ENCODE measurements around the gene BOLA2B. TPM values are rescaled to one million over a fixed set of nuclear protein-coding genes. Genes with fewer than 3 reads are reported as not detected.

BOLA2B gene
- total and polyA plus RNA-seq, 9 of the 15 experiments (the other 6 are each of a cell fraction or from before 2014, with no cell fraction given): 43.9 to 613 (median 181) TPM

- TF ChIP-seq ZNF592 (IDR thresholded peaks at IDR 0.05): peak; percentile 52; the same call in 1 of the 2 replicates
- peak; percentile 93 for TF ChIP-seq MAX (CRISPR knock-in tag; IDR thresholded peaks at IDR 0.05)
- no peak for TF ChIP-seq RREB1 (CRISPR knock-in tag; IDR thresholded peaks at IDR 0.05)
- TF ChIP-seq NR1H2 (CRISPR knock-in tag; IDR thresholded peaks at IDR 0.05): no peak
- peak in 1 of 3 experiments; percentile 18 for TF ChIP-seq YY1 (IDR thresholded peaks at IDR 0.05; ENCODE audit: borderline replicate concordance in 1 of 3, control insufficient read depth in 1 of 3, extremely low read depth in 1 of 3, insufficient read depth in 3 of 3, insufficient read length in 1 of 3, insufficient replicate concordance in 2 of 3, low read depth in 1 of 3, low read length in 2 of 3)
- TF ChIP-seq FOSL1 (tag; conservative IDR thresholded peaks at IDR 0.05): no peak
- TF ChIP-seq ZNF699 (CRISPR knock-in tag; IDR thresholded peaks at IDR 0.05; ENCODE audit: insufficient replicate concordance): no peak
- TF ChIP-seq POLR2G (IDR thresholded peaks at IDR 0.05; ENCODE audit: low read depth, low read length): no peak
- TF ChIP-seq ELF4 (CRISPR knock-in tag; IDR thresholded peaks at IDR 0.05): no peak
- TF ChIP-seq TFAP4 (CRISPR knock-in tag; IDR thresholded peaks at IDR 0.05; ENCODE audit: borderline replicate concordance): peak; percentile 33; the same call in 1 of the 2 replicates
- TF ChIP-seq ZNF175 (CRISPR knock-in tag; IDR thresholded peaks at IDR 0.05; ENCODE audit: low read depth): 0 out of 2 replicates have a peak, but pooled peaks have one; percentile 74
- peak; percentile 55; the same call in 1 of the 2 replicates for TF ChIP-seq ZSCAN32 (CRISPR knock-in tag; IDR thresholded peaks at IDR 0.05)
- 0 out of 2 replicates have a peak, but pooled peaks have one; percentile 26 for TF ChIP-seq RBFOX2 (IDR thresholded peaks at IDR 0.05; ENCODE audit: low read depth, low read length)
- no peak for TF ChIP-seq ZNF589 (CRISPR knock-in tag; IDR thresholded peaks at IDR 0.05; ENCODE audit: low read depth)
Measured at GRCh38 chr16:30185683-30186421, 7.6 kb downstream of the BOLA2B start (continued).
